ENCODE data around the gene RIMKLA.

RIMKLA gene

GRCh38 chr1:42380586-42381279 lies at the start of gene RIMKLA:
Gene RIMKLA (plus strand): TSS chr1:42380792. CDS start chr1:42380935, 143 bp downstream.
- DNase-seq (ENCODE audit: low spot score): peak; percentile 97

GRCh38 chr1:42332877-42333276 lies 47.7 kb upstream of the RIMKLA start:
- no peak for DNase-seq (ENCODE audit: low spot score)

GRCh38 chr1:42333662-42334239 lies 46.8 kb upstream of the RIMKLA start:
- no peak for DNase-seq (ENCODE audit: low spot score)

- peak; percentile 71 for DNase-seq (ENCODE audit: low spot score)
Measured at GRCh38 chr1:42334240-42335049, 46.1 kb upstream of the RIMKLA start.

- DNase-seq (ENCODE audit: low spot score): peak; percentile 97
Measured at GRCh38 chr1:42335050-42335808, 45.4 kb upstream of the RIMKLA start, which contains the start of gene FOXJ3. Gene FOXJ3 (minus strand): TSS chr1:42335235. CDS start chr1:42311093, 24,142 bp downstream.

GRCh38 chr1:42335809-42336518 lies 44.6 kb upstream of the RIMKLA start:
- no peak for DNase-seq (ENCODE audit: low spot score)

GRCh38 chr1:42336978-42337377 lies 43.6 kb upstream of the RIMKLA start:
- no peak for DNase-seq (ENCODE audit: low spot score)

GRCh38 chr1:42340093-42340492 lies 40.5 kb upstream of the RIMKLA start:
- no peak for DNase-seq (ENCODE audit: low spot score)

- no peak for DNase-seq (ENCODE audit: low spot score)
Measured at GRCh38 chr1:42340901-42341300, 39.7 kb upstream of the RIMKLA start.

GRCh38 chr1:42343049-42343448 lies 37.5 kb upstream of the RIMKLA start:
- DNase-seq (ENCODE audit: low spot score): no peak

- no peak for DNase-seq (ENCODE audit: low spot score)
Measured at GRCh38 chr1:42348498-42348897, 32.1 kb upstream of the RIMKLA start.

GRCh38 chr1:42350086-42350485 lies 30.5 kb upstream of the RIMKLA start:
- no peak for DNase-seq (ENCODE audit: low spot score)

GRCh38 chr1:42358791-42359190 lies 21.8 kb upstream of the RIMKLA start:
- DNase-seq (ENCODE audit: low spot score): no peak

- DNase-seq (ENCODE audit: low spot score): no peak
Measured at GRCh38 chr1:42359466-42359865, 21.1 kb upstream of the RIMKLA start.

- DNase-seq (ENCODE audit: low spot score): no peak
Measured at GRCh38 chr1:42364089-42364488, 16.5 kb upstream of the RIMKLA start.

GRCh38 chr1:42364542-42364941 lies 16.1 kb upstream of the RIMKLA start:
- DNase-seq (ENCODE audit: low spot score): no peak

- DNase-seq (ENCODE audit: low spot score): no peak
Measured at GRCh38 chr1:42365118-42365517, 15.5 kb upstream of the RIMKLA start.

- DNase-seq (ENCODE audit: low spot score): no peak
Measured at GRCh38 chr1:42368096-42368795, 12.3 kb upstream of the RIMKLA start.

- DNase-seq (ENCODE audit: low spot score): no peak
Measured at GRCh38 chr1:42369471-42369870, 11.1 kb upstream of the RIMKLA start.

GRCh38 chr1:42370876-42371549 lies 9.6 kb upstream of the RIMKLA start:
- no peak for DNase-seq (ENCODE audit: low spot score)

Measured in D341Med (cell line).